Measurements from ENCODE around the gene MASP1.

DNA sequence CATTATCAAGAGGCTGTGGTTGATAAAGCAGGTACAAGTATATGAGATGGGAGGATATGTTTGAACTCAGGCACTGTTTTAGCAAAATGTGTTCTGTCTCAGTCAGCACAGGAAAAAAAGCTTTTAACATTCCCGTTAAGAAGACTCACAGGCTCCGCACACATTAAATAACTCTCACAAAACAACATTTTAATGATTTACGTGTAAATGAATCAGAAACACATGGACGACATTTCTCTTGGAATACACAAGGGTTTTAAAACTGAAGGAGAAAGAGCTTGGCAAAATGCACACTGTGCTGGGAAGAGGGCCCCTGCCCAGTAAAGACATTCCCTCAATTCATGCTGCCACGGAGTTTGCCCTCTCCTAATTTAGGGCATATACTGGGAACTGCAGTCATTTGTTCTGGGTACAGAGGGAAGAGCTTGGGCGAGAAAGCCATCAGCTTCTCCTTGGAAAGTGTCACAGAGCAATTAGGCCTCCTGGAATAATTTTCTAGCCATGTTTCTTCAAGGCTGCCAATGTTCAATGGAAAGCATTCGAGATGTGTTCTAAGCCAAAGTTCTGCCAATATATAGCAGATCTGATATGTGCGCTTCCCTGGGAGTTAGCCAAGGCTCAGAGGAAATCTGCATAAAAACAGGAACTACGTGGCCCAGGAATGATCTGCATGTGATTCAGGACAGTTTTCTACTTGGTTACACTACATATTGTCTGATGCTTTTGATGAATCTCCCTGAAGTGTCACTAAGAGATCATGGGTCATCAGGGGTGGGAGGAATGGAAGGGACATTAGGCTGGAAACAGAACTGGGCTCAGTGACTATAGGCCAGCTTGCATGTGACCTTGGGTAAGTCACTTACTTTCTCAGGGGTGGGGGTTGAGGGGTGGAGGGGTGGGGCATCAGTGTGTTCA lies 2.2 kb upstream of the MASP1 start:
- TF ChIP-seq, protein P1, sequence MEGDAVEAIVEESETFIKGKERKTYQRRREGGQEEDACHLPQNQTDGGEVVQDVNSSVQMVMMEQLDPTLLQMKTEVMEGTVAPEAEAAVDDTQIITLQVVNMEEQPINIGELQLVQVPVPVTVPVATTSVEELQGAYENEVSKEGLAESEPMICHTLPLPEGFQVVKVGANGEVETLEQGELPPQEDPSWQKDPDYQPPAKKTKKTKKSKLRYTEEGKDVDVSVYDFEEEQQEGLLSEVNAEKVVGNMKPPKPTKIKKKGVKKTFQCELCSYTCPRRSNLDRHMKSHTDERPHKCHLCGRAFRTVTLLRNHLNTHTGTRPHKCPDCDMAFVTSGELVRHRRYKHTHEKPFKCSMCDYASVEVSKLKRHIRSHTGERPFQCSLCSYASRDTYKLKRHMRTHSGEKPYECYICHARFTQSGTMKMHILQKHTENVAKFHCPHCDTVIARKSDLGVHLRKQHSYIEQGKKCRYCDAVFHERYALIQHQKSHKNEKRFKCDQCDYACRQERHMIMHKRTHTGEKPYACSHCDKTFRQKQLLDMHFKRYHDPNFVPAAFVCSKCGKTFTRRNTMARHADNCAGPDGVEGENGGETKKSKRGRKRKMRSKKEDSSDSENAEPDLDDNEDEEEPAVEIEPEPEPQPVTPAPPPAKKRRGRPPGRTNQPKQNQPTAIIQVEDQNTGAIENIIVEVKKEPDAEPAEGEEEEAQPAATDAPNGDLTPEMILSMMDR (conservative IDR thresholded peaks at IDR 0.05; ENCODE audit: low read length), result no peak
- TF ChIP-seq EZH2phosphoT487 (IDR thresholded peaks at IDR 0.05; ENCODE audit: borderline replicate concordance, low read depth, low read length), result no peak

Measured in OCI-LY7 (cell line).